22Rv1 (cell line): ENCODE measurements around the gene COMMD10.
"Not testable (repeated sequence)": the region's sequence is repeated elsewhere in the genome, so short reads cannot be mapped to it uniquely, and the experiment has no call there.

Experiments used
- H3K27ac ChIP-seq: fragments of 450-650 bp; 2 replicates; pipeline ENCODE4 v1.5.1; 2017
- ZFX ChIP-seq: fragments of 450-650 bp; IDR thresholded peaks from 2 replicates; pipeline ENCODE4 v1.6.1; 2017; ENCODE audit warnings: antibody characterized with exemption, borderline replicate concordance
- TF ChIP-seq, protein P1 (sequence below): fragments of 450-650 bp; IDR thresholded peaks from 2 replicates; pipeline ENCODE4 v1.5.1; 2017; ENCODE audit warnings: mild to moderate bottlenecking

Gene COMMD10

GRCh38 chr5:116098998-116099397 lies 14.2 kb downstream of the COMMD10 start:
- TF ChIP-seq, protein P1, sequence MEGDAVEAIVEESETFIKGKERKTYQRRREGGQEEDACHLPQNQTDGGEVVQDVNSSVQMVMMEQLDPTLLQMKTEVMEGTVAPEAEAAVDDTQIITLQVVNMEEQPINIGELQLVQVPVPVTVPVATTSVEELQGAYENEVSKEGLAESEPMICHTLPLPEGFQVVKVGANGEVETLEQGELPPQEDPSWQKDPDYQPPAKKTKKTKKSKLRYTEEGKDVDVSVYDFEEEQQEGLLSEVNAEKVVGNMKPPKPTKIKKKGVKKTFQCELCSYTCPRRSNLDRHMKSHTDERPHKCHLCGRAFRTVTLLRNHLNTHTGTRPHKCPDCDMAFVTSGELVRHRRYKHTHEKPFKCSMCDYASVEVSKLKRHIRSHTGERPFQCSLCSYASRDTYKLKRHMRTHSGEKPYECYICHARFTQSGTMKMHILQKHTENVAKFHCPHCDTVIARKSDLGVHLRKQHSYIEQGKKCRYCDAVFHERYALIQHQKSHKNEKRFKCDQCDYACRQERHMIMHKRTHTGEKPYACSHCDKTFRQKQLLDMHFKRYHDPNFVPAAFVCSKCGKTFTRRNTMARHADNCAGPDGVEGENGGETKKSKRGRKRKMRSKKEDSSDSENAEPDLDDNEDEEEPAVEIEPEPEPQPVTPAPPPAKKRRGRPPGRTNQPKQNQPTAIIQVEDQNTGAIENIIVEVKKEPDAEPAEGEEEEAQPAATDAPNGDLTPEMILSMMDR = no peak
- TF ChIP-seq ZFX = no peak
- no peak overlapping the region for H3K27ac ChIP-seq

DNA sequence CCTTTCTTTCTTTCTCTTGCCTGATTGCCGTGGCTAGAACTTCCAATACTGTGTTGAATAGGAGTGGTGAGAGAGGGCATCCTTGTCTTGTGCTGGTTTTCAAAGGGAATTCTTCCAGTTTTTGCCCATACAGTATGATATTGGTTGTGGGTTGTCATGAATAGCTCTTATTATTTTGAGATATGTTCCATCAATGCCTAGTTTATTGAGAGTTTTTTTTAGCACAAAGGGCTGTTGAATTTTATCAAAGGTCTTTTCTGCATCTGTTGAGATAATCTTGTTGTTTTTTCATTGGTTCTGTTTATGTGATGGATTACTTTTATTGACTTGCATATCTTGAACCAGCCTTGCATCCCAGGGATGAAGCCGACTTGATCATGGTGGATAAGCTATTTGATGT lies 20.1 kb downstream of the COMMD10 start:
- not testable (repeated sequence) for H3K27ac ChIP-seq

DNA sequence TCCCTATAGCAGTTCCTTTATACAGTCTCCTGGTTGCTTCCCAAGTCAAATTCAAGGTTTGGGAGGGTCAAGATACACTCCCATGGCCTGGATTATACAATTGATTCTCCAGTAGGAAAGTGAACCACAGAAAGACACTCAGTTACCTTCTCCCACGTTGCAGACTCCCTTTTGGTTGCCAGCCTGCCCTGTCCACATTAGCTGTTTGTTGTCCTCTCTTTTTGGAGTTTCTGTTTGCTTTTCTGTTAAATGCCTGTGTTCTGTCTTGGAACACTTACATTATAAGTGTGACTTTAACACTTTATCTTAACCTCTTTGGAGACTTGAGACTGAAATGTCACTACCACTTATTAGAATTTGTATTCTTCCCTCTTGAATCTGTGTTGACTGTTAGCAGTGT lies 30.3 kb downstream of the COMMD10 start:
- no peak overlapping the region for H3K27ac ChIP-seq
- TF ChIP-seq, protein P1 = no peak
- no peak for TF ChIP-seq ZFX

GRCh38 chr5:116130471-116130870 lies 45.6 kb downstream of the COMMD10 start:
- no peak for TF ChIP-seq ZFX
- TF ChIP-seq, protein P1 = no peak
- no peak overlapping the region for H3K27ac ChIP-seq

DNA sequence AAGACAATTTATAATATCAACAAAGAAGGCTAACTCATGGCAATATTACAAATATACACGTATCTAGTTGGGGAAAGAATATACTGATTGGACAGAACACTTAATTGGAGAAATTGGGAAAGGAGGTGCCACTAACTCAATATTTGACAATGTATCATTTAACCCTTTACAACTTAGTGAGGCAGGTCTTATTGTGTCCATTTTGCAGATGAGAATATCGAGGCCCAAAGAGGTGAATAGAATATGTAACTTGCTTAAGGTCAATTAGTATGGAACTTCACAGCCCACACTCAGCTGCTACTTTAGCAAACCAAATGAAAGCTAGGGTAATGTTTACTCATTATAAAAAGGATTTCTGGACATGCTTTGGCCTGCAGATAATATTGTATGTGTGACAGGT lies 46.2 kb downstream of the COMMD10 start:
- H3K27ac ChIP-seq = no peak overlapping the region
- TF ChIP-seq, protein P1 = no peak
- TF ChIP-seq ZFX = no peak

DNA sequence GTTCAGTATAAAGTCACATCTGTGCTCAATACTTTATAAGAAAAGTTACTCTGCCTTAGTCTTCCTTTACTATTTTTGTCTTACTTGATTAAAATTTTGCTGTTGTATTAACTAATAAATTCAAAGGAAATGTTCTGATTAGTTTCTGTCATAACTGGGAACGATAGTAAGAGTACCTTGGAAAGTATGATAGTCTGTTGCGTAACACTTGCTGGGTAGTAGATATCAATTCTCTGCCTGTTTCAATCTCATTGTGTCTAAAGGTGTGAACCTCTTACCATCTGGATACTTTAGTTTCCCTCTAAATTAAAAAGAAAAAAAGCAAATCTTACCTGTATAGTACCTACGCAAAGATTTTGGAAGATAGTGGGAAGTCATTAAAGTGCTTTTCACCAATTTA lies 48.5 kb downstream of the COMMD10 start:
- TF ChIP-seq ZFX = no peak
- TF ChIP-seq, protein P1 = no peak
- no peak overlapping the region for H3K27ac ChIP-seq

DNA sequence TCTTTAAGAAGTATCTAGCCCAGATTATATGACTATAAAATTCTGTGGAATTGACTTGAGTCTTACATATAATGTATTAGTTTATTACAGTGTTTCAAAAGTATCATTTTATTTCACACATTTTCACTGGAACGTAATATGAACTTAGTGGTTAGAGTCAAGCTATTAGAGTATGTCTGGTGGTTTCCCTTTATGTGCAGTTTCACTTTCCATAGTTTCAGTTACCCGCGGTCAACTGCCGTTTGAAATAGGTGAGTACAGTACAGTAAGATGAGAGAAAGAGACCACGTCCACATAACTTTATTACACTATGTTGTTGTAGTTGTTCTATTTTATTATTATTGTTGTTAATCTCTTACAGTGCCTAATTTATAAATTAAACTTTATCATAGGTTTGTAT lies 50.5 kb downstream of the COMMD10 start:
- no peak overlapping the region for H3K27ac ChIP-seq
- TF ChIP-seq ZFX = no peak
- TF ChIP-seq, protein P1 = no peak

GRCh38 chr5:116137544-116138378 lies 52.9 kb downstream of the COMMD10 start:
- no peak for TF ChIP-seq ZFX
- TF ChIP-seq, protein P1 = peak; percentile 98
- no peak overlapping the region for H3K27ac ChIP-seq
